ENCODE data around the gene TRIP12. TPM values are rescaled to one million over a fixed set of nuclear protein-coding genes. Genes with fewer than 3 reads are reported as not detected.

The TRIP12 gene
- total and polyA plus RNA-seq, 2 donors (not counting 3 experiments of a cell fraction or from before 2014, with no cell fraction given), result 53.8 to 278 TPM

DNA sequence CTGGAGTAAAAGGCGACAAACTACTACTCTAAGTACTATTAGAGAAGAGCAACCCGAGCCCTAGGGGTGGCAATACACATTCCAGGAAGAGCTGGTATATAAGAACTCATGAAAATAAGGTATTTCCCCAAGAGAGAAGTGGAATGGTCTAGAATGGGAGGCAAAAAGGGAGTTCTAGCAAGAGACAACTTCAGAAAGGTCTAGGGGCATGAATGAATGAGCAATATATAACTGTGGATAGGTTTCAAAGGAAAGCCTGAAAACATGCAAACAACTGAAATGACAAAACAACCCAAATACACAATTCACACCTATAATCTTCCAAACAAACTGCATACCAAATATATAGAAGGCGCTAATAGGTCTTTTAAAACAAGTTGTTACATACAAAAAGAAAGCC lies 22.2 kb downstream of the TRIP12 start:
- TF ChIP-seq CTCF (IDR thresholded peaks at IDR 0.05; ENCODE audit: extremely low read depth in 1 of 2, insufficient read depth in 1 of 2, low read depth in 1 of 2, low read length in 2 of 2) (no peak), GATA2 (IDR thresholded peaks at IDR 0.05; ENCODE audit: insufficient read depth, insufficient read length, low read depth, low read length) (no peak), MYC (IDR thresholded peaks at IDR 0.05; ENCODE audit: low read depth, low read length) (no peak), POLR2A (IDR thresholded peaks at IDR 0.05; ENCODE audit: low read depth, low read length) (no peak)
- Histone ChIP-seq H3K4me1 (ENCODE audit: control insufficient read depth, extremely low read depth, insufficient read depth, low read length) (peaks cover 9% of the 10 kb centered on the region), H3K27me3 (ENCODE audit: control insufficient read depth in 2 of 2, insufficient read depth in 2 of 2, low read length in 2 of 2) (no peaks in the 10 kb centered on the region), H3K79me2 (ENCODE audit: control insufficient read depth, insufficient read depth, low read length) (peaks cover 98% of the 10 kb centered on the region), H3K27ac (ENCODE audit: insufficient read depth, low read depth, low read length) (no peak overlapping the region), H3K9me3 (replicated peaks; ENCODE audit: control insufficient read depth, insufficient read depth, low read length) (no peaks in the 10 kb centered on the region), H3K36me3 (ENCODE audit: control insufficient read depth in 2 of 2, extremely low read depth in 1 of 2, insufficient read depth in 2 of 2, low read length in 2 of 2) (peaks cover 0 to 2% of the 10 kb centered on the region in 2 experiments), H2AFZ (ENCODE audit: low read depth, low read length) (no peak overlapping the region), H3K9me1 (replicated peaks; ENCODE audit: control insufficient read depth, extremely low read depth, insufficient read depth, low read length) (no peaks in the 10 kb centered on the region), H3K9ac (replicated peaks; ENCODE audit: extremely low read depth, insufficient read depth, low read length) (no peak overlapping the region), H3K4me2 (ENCODE audit: insufficient read depth, low read length) (no peak overlapping the region), H3K4me3 (replicated peaks in 1 of 3; ENCODE audit: insufficient read depth in 1 of 3, low read depth in 1 of 3, low read length in 3 of 3) (no peak overlapping the region), H4K20me1 (replicated peaks; ENCODE audit: control insufficient read depth, extremely low read depth, insufficient read depth, low read length) (peaks cover 15% of the 10 kb centered on the region)
- no peak for FAIRE-seq
- POLR2A ChIA-PET, result no interaction called here
- DNase-seq (ENCODE audit: low read depth, low spot score), result no peak
- BruUV-seq (replicated peaks), result no TSS peak
- dilution Hi-C loops (cut with MboI; ENCODE audit: extremely low pct_ligation_motif_present, low sequenced_read_pairs) (no loop called here), intact Hi-C loops (cut with micrococcal nuclease) (no loop called here)
- CTCF ChIA-PET, result interaction anchor here (1.1 to 1.6 kb wide), 3 partner anchors 12 to 98 kb away, joined by 4 read pairs; no protein-coding TSS in a partner anchor

GRCh38 chr2:229896857-229897256 lies 25.0 kb downstream of the TRIP12 start:
- dilution Hi-C loops (cut with MboI; ENCODE audit: extremely low pct_ligation_motif_present, low sequenced_read_pairs), result no loop called here

More at GRCh38 chr2:229896857-229897256, 25.0 kb downstream of the TRIP12 start:
- no peak overlapping the region for H3K4me3 ChIP-seq (replicated peaks in 1 of 3; ENCODE audit: insufficient read depth in 1 of 3, low read depth in 1 of 3, low read length in 3 of 3)
- no peak overlapping the region for H3K4me2 ChIP-seq (ENCODE audit: insufficient read depth, low read length)
- H3K79me2 ChIP-seq (ENCODE audit: control insufficient read depth, insufficient read depth, low read length), result peaks cover 97% of the 10 kb centered on the region
- peaks cover 0 to 2% of the 10 kb centered on the region in 2 experiments for H3K36me3 ChIP-seq (ENCODE audit: control insufficient read depth in 2 of 2, extremely low read depth in 1 of 2, insufficient read depth in 2 of 2, low read length in 2 of 2)
- no peak for DNase-seq (ENCODE audit: low read depth, low spot score)
- FAIRE-seq, result no peak
- no peaks in the 10 kb centered on the region for H3K9me3 ChIP-seq (replicated peaks; ENCODE audit: control insufficient read depth, insufficient read depth, low read length)
- H4K20me1 ChIP-seq (replicated peaks; ENCODE audit: control insufficient read depth, extremely low read depth, insufficient read depth, low read length), result peaks cover 16% of the 10 kb centered on the region
- no peaks in the 10 kb centered on the region for H3K9me1 ChIP-seq (replicated peaks; ENCODE audit: control insufficient read depth, extremely low read depth, insufficient read depth, low read length)
- no TSS peak for BruUV-seq (replicated peaks)
- ChIA-PET POLR2A (no interaction called here), CTCF (interaction anchor here (1.2 kb wide), 1 partner anchor 96 kb away, joined by 5 read pairs; no protein-coding TSS in a partner anchor)
- H3K27ac ChIP-seq (ENCODE audit: insufficient read depth, low read depth, low read length), result no peak overlapping the region
- TF ChIP-seq MYC (IDR thresholded peaks at IDR 0.05; ENCODE audit: low read depth, low read length) (no peak), FOS (IDR thresholded peaks at IDR 0.05; ENCODE audit: borderline replicate concordance, insufficient read depth, low read length) (no peak), POLR2A (IDR thresholded peaks at IDR 0.05; ENCODE audit: low read depth, low read length) (no peak), CTCF (IDR thresholded peaks at IDR 0.05; ENCODE audit: extremely low read depth in 1 of 2, insufficient read depth in 1 of 2, low read depth in 1 of 2, low read length in 2 of 2) (no peak), POLR2AphosphoS5 (IDR thresholded peaks at IDR 0.05; ENCODE audit: insufficient read depth, low read depth, low read length) (no peak), JUN (IDR thresholded peaks at IDR 0.05; ENCODE audit: borderline replicate concordance, insufficient read depth, insufficient read length, low read depth) (no peak), GATA2 (IDR thresholded peaks at IDR 0.05; ENCODE audit: insufficient read depth, insufficient read length, low read depth, low read length) (no peak), EZH2 (IDR thresholded peaks at IDR 0.05; ENCODE audit: borderline replicate concordance, low read depth, low read length, severe bottlenecking) (no peak)
- TF ChIP-seq, protein P1, sequence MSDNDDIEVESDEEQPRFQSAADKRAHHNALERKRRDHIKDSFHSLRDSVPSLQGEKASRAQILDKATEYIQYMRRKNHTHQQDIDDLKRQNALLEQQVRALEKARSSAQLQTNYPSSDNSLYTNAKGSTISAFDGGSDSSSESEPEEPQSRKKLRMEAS (IDR thresholded peaks at IDR 0.05; ENCODE audit: insufficient read depth, insufficient read length), result no peak
- no peak overlapping the region for H2AFZ ChIP-seq (ENCODE audit: low read depth, low read length)
- H3K9ac ChIP-seq (replicated peaks; ENCODE audit: extremely low read depth, insufficient read depth, low read length), result no peak overlapping the region
- intact Hi-C loops (cut with micrococcal nuclease), result no loop called here
- no peaks in the 10 kb centered on the region for H3K27me3 ChIP-seq (ENCODE audit: control insufficient read depth in 2 of 2, insufficient read depth in 2 of 2, low read length in 2 of 2)
- peaks cover 3% of the 10 kb centered on the region for H3K4me1 ChIP-seq (ENCODE audit: control insufficient read depth, extremely low read depth, insufficient read depth, low read length)
